Raji (cell line): ENCODE results near the gene MORC3.

ENCODE experiments used
- POLR2A ChIP-seq: IDR thresholded peaks from 2 replicates; pipeline ENCODE4 v1.6.1; 2011; ENCODE audit warnings: low read depth, low read length, control low read depth; ENCODE audit not compliant: insufficient read depth

The MORC3 gene

GRCh38 chr21:36321325-36322082 lies 1.5 kb downstream of the MORC3 start:
- no peak for TF ChIP-seq POLR2A

- TF ChIP-seq POLR2A = no peak
Observed at GRCh38 chr21:36322083-36322424, 2.1 kb downstream of the MORC3 start.

GRCh38 chr21:36323032-36323431 lies 3.0 kb downstream of the MORC3 start:
- no peak for TF ChIP-seq POLR2A

GRCh38 chr21:36325373-36326010 lies 5.5 kb downstream of the MORC3 start:
- no peak for TF ChIP-seq POLR2A

- no peak for TF ChIP-seq POLR2A
Observed at GRCh38 chr21:36330904-36331303, 10.9 kb downstream of the MORC3 start.

- no peak for TF ChIP-seq POLR2A
Observed at GRCh38 chr21:36337099-36337509, 17.1 kb downstream of the MORC3 start.

GRCh38 chr21:36338975-36339374 lies 19.0 kb downstream of the MORC3 start:
- TF ChIP-seq POLR2A = no peak

GRCh38 chr21:36344931-36345330 lies 24.9 kb downstream of the MORC3 start:
- TF ChIP-seq POLR2A = no peak

GRCh38 chr21:36347278-36347961 lies 27.4 kb downstream of the MORC3 start:
- TF ChIP-seq POLR2A = no peak

GRCh38 chr21:36347962-36348328 lies 27.9 kb downstream of the MORC3 start:
- no peak for TF ChIP-seq POLR2A

GRCh38 chr21:36349315-36349714 lies 29.3 kb downstream of the MORC3 start:
- TF ChIP-seq POLR2A = no peak

- no peak for TF ChIP-seq POLR2A
Observed at GRCh38 chr21:36350282-36350910, 30.4 kb downstream of the MORC3 start.

GRCh38 chr21:36354918-36355680 lies 35.1 kb downstream of the MORC3 start:
- no peak for TF ChIP-seq POLR2A

GRCh38 chr21:36355868-36356267 lies 35.9 kb downstream of the MORC3 start:
- no peak for TF ChIP-seq POLR2A

GRCh38 chr21:36359185-36359584 lies 39.2 kb downstream of the MORC3 start:
- TF ChIP-seq POLR2A = no peak
